NCI-H146 treated with DMSO at 0.1 percent for 48 hours (cell line): ENCODE data around the gene STAT1.
A peak's percentile ranks its signal among the peaks of the same experiment; 100 is the strongest.

Experiments
- DNase-seq: peaks from one replicate; lab custom pipeline; 2025; ENCODE audit not compliant: unreplicated experiment; lab: John Stamatoyannopoulos, UW

Gene STAT1

GRCh38 chr2:190986221-190986953 lies 27.6 kb downstream of the STAT1 start:
- DNase-seq: peak; percentile 10

DNA sequence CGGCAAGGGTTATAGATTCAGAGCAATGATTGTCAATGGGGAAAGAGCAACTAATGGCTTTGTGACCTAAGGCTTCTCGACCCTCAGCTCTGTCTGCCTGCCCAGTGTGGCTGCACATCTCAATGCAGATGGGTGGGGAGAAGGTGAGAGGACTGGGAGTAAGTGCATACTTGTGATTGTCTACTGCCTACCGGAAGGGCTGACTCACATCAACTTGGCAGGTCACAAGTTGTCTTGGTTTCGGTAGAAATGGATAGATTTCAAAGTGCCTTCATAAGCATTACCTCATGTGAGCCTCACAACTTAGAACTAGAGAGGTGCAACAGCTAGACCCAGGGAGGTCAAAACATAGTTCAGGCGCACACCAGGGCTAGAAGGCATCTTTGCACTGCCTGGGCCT lies 29.4 kb downstream of the STAT1 start:
- DNase-seq: no peak

GRCh38 chr2:190982262-190983034 lies 31.5 kb downstream of the STAT1 start:
- DNase-seq: no peak

GRCh38 chr2:190981733-190982132 lies 32.2 kb downstream of the STAT1 start:
- no peak for DNase-seq

DNA sequence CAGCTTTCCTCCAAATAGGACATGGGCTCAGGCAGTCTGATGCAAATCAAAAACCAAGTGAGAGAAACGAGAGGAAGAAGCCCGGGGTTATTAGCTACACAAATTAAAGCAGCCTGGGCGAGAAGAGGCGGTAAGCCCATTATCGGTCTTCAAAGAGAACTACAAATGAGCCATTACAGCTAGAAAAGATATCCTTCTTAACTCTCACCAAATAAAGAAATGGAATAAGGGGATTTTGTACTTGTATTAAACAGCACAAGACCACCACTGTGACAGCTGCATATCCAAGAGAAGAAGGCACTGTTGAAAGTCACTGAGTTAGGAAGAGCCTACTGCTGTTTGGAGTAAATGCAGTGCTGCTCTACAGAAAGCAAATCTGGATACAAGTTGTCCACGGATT lies 32.6 kb downstream of the STAT1 start:
- DNase-seq: no peak

DNA sequence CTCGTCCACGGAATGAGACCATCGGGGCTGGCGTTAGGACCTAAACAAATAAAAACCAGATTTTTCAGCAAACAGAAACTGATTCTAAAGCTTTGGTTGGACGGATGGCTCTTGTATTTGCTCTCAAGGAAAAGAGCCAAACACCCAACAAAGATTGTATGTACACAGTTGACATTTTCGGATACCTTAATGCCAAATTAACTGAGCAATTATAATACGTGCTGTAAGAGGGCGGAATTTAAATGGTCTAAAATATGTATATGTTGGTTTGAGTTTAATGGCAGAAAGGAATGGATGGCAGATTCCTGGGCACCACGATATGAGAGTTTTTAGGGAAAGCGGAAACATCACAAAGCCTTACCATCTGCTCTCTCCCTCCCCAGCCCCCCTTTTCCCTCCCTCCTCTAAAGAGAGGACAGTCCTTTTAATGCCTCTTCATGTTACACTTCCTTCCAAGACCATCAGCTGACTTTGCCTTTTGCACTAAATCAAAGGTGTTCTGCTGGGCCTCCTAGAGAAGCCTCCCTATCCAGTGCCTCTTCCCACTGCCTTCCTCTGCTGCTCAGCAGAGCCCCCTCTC lies 33.3 kb downstream of the STAT1 start:
- peak; percentile 45 for DNase-seq

- DNase-seq: peak; percentile 83
These were observed 33.9 kb downstream of the STAT1 start for GRCh38 chr2:190979906-190980629.

- no peak for DNase-seq
These were observed 35.5 kb downstream of the STAT1 start for GRCh38 chr2:190978389-190979053.

DNA sequence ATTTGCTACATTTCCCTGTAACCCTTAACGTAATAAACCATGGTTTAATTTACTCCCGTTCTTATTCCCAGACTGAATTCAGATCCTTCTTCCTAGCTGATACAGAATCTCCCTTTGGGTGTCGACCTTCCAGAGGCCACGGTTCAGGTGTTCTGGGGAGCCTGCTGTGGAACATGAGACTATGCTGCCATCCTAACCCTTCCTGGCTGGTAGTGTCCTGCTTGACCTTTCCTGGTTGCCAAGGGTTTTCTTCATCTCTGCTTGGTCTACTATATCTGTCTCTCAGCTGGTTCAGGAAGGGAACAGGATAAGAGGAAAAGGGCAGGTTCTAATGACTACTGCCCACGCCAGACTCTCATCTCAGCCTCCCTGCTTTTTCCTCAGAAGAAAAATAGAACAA lies 36.5 kb downstream of the STAT1 start:
- DNase-seq: no peak

DNA sequence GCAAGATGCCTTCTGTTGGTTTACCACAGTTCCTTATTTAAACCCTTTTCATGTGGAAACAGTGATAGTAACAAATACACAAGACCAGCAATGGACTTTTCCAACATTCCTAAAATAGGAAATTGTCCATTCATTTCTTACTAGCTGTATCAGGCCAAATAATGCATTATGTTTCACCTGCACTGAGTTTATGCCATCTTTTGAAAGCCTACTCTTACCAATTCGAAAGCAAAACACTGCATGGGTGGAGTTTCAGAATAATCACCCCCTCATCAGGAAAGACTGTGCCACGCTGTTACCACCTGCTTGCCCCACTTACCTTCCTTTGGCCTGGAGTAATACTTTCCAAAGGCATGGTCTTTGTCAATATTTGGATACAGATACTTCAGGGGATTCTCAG lies 37.5 kb downstream of the STAT1 start:
- DNase-seq: no peak

- no peak for DNase-seq
These were observed 39.2 kb downstream of the STAT1 start for GRCh38 chr2:190974629-190975361.

GRCh38 chr2:190973726-190974628 lies 40.0 kb downstream of the STAT1 start:
- DNase-seq: no peak

- no peak for DNase-seq
These were observed 40.7 kb downstream of the STAT1 start for GRCh38 chr2:190973262-190973661.

DNA sequence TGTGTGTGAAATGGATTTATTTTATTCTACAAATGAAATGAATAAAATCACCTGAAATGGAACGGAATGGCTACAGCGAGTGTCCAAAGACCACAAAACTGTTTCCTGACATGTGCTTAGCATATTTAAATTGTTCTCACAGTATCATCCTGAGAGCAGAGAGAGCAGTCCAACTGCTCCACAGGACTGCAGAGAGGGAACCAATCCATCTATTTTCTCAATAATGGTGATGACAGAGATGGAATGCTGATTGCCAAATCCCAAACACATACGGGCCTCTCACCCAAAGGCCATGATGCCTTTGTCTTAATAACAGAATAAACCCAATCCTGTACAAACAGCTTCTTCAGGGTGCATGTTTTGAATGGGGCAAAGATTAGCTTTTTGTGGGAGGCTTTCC lies 41.1 kb downstream of the STAT1 start:
- DNase-seq: no peak

DNA sequence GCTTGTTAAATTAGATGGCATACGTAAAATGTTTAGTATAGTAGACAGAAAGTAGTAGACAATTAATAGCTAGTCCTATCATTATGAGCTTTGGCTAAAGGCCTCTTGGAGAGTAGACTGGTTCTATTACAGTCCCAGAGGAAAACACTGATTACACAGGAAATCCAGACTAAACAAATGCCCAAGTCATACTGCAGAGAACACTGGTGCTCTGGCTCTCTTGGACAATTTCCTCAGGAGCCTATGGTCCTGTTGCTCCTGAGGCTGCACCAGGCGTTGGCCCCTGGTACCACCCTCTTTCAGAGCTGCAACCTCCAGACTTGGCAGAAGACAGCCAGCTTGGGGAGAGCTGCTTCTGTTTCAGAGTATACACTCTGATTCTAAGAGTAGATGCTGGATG lies 41.8 kb downstream of the STAT1 start:
- no peak for DNase-seq

GRCh38 chr2:190970873-190971506 lies 43.0 kb downstream of the STAT1 start:
- DNase-seq: no peak

- DNase-seq: no peak
These were observed 43.8 kb downstream of the STAT1 start for GRCh38 chr2:190970160-190970559.

GRCh38 chr2:190968522-190968921 lies 45.4 kb downstream of the STAT1 start:
- no peak for DNase-seq
